ENCODE data around the gene MSMP.

DNA sequence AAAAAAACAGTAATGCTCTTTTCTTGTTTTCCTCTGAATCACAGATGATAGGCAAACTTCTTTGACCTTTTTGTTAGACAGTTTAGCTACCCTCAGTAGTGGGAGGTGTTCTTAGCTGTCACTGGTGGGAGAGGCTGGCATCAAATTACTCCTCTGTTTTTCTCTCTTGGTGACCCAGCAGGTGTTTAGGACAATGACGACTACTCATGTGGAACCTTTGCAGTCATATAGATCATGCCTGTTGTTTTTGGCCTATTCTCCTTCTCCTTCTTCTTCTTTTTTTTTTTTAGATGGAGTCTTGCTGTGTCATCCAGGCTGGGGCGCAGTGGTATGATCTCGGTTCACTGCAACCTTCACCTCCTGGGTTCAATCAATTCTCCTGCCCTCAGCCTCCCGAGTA, 21.9 kb upstream of the MSMP start:
- TF ChIP-seq, protein P1, sequence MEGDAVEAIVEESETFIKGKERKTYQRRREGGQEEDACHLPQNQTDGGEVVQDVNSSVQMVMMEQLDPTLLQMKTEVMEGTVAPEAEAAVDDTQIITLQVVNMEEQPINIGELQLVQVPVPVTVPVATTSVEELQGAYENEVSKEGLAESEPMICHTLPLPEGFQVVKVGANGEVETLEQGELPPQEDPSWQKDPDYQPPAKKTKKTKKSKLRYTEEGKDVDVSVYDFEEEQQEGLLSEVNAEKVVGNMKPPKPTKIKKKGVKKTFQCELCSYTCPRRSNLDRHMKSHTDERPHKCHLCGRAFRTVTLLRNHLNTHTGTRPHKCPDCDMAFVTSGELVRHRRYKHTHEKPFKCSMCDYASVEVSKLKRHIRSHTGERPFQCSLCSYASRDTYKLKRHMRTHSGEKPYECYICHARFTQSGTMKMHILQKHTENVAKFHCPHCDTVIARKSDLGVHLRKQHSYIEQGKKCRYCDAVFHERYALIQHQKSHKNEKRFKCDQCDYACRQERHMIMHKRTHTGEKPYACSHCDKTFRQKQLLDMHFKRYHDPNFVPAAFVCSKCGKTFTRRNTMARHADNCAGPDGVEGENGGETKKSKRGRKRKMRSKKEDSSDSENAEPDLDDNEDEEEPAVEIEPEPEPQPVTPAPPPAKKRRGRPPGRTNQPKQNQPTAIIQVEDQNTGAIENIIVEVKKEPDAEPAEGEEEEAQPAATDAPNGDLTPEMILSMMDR (IDR thresholded peaks at IDR 0.05), result no peak
- TF ChIP-seq POLR2AphosphoS5 (IDR thresholded peaks at IDR 0.05), result no peak
